Keratinocyte (primary cell): ENCODE measurements around the gene U2AF1L4. TPM values are rescaled to one million over a fixed set of nuclear protein-coding genes. Genes with fewer than 3 reads are reported as not detected.

ENCODE experiments used
- DNase-seq: peaks from one replicate; pipeline ENCODE4 v3.0.0-alpha.2; 2011; ENCODE audit warnings: low read depth, missing footprints, low spot score
- FAIRE-seq: peaks from 2 replicates; lab custom pipeline; 2011; peaks lifted over from hg19 to GRCh38; lab: Jason Lieb, UNC
- H2AFZ ChIP-seq: 2 replicates; pipeline ENCODE4 v1.6.0; 2012; ENCODE audit warnings: low read length, control low read depth, inconsistent platforms; ENCODE audit not compliant: control insufficient read depth
- H3K27ac ChIP-seq: 2 replicates; pipeline ENCODE4 v1.5.1; 2011; ENCODE audit warnings: low read length; ENCODE audit not compliant: control insufficient read depth, insufficient read depth
- H3K27me3 ChIP-seq: 3 replicates; pipeline ENCODE4 v1.6.0; 2011; ENCODE audit warnings: low read length; ENCODE audit not compliant: control insufficient read depth, insufficient read depth; ENCODE audit errors: extremely low read depth
- H3K36me3 ChIP-seq, 2 experiments: 2 replicates in 1 of 2; 3 replicates in 1 of 2; pipeline ENCODE4 v1.5.1; 2011; ENCODE audit warnings: low read length in 2 of 2, mild to moderate bottlenecking in 1 of 2; ENCODE audit not compliant: control insufficient read depth in 2 of 2, insufficient read depth in 2 of 2; ENCODE audit errors: extremely low read depth in 1 of 2
- H3K4me1 ChIP-seq: 3 replicates; pipeline ENCODE4 v1.5.1; 2011; ENCODE audit warnings: low read length; ENCODE audit not compliant: control insufficient read depth, insufficient read depth; ENCODE audit errors: extremely low read depth
- H3K4me2 ChIP-seq: 3 replicates; pipeline ENCODE4 v1.6.0; 2011; ENCODE audit warnings: low read depth, low read length; ENCODE audit not compliant: control insufficient read depth, insufficient read depth; ENCODE audit errors: extremely low read depth
- H3K4me3 ChIP-seq, 3 experiments: fragments of 200-600 bp in 1 of 3; sonication (generic) in 1 of 3; 2 replicates in 2 of 3; 3 replicates in 1 of 3; pipeline ENCODE4 v1.5.1; 2011 to 2016; ENCODE audit warnings: low read length in 3 of 3, mild to moderate bottlenecking in 3 of 3, control low read depth in 2 of 3, inconsistent platforms in 1 of 3, low read depth in 1 of 3, mixed read lengths in 1 of 3, mixed run types in 1 of 3, moderate library complexity in 1 of 3; ENCODE audit not compliant: control insufficient read depth in 2 of 3, insufficient read depth in 2 of 3; ENCODE audit errors: extremely low read depth in 1 of 3
- H3K79me2 ChIP-seq: 2 replicates; pipeline ENCODE4 v1.6.0; 2012; ENCODE audit warnings: low read length; ENCODE audit not compliant: control insufficient read depth, insufficient read depth
- H3K9ac ChIP-seq: 3 replicates; pipeline ENCODE4 v1.6.0; 2011; ENCODE audit warnings: low read length; ENCODE audit not compliant: control insufficient read depth, insufficient read depth; ENCODE audit errors: extremely low read depth
- H3K9me1 ChIP-seq: 3 replicates; pipeline ENCODE4 v1.6.0; 2011; ENCODE audit warnings: low read length; ENCODE audit not compliant: control insufficient read depth, insufficient read depth; ENCODE audit errors: extremely low read depth
- H3K9me3 ChIP-seq: 2 replicates; pipeline ENCODE4 v1.5.1; 2012; ENCODE audit warnings: low read depth, low read length; ENCODE audit not compliant: control insufficient read depth
- H4K20me1 ChIP-seq: 3 replicates; pipeline ENCODE4 v1.6.0; 2011; ENCODE audit warnings: low read length; ENCODE audit not compliant: control insufficient read depth, insufficient read depth; ENCODE audit errors: extremely low read depth
- CTCF ChIP-seq, 3 experiments: IDR thresholded peaks in 1 of 3; conservative IDR thresholded peaks in 1 of 3; optimal IDR thresholded peaks in 1 of 3; 2 replicates in 2 of 3; 3 replicates in 1 of 3; pipeline versions ENCODE3 to v1.5.1; 2011; ENCODE audit warnings: low read length in 3 of 3, mild to moderate bottlenecking in 3 of 3, moderate library complexity in 2 of 3, control low read depth in 1 of 3, inconsistent platforms in 1 of 3; ENCODE audit not compliant: insufficient read depth in 2 of 3; ENCODE audit errors: extremely low read depth in 1 of 3
- EZH2 ChIP-seq: IDR thresholded peaks from one replicate; pipeline ENCODE4 v1.6.1; 2012; ENCODE audit warnings: inconsistent platforms, mild to moderate bottlenecking, low read length, moderate library complexity
- dilution Hi-C: fragments of 300-500 bp; cut with MboI; formaldehyde crosslinking; loops from one replicate; pipeline ENCODE4 v1.7.0; 2020; ENCODE audit warnings: low sequenced_read_pairs; ENCODE audit not compliant: extremely low pct_ligation_motif_present
- polyA plus RNA-seq, 5 experiments: library from polyadenylated mRNA; depleted of rRNA in 3 of 5; stranded (reverse) in 3 of 5; stranded (forward) in 1 of 5; unstranded in 1 of 5; fragments of >200 nt; gene quantifications; 1 replicate in 1 of 5; 2 replicates in 3 of 5; 3 replicates in 1 of 5; pipeline versions ENCODE4 v1.2.1 to v1.2.3, GENCODE V29; 2011 to 2012; ENCODE audit warnings: missing spikeins in 2 of 5, low read depth in 1 of 5, low replicate concordance in 1 of 5

Gene U2AF1L4
- polyA plus RNA-seq, 1 donor (not counting 4 experiments of a cell fraction or from before 2014, with no cell fraction given), result 8.9 TPM

GRCh38 chr19:35727053-35727955, 17.9 kb downstream of the U2AF1L4 start:
- DNase-seq (no peak), FAIRE-seq (no peak)
- no peaks in the 10 kb centered on the region for H3K4me1 ChIP-seq
- no peak overlapping the region for H2AFZ ChIP-seq
- H3K36me3 ChIP-seq, result peaks cover 69 to 74% of the 10 kb centered on the region in 2 experiments
- H3K79me2 ChIP-seq, result peaks cover 13% of the 10 kb centered on the region
- H3K4me2 ChIP-seq, result no peak overlapping the region
- no peaks in the 10 kb centered on the region for H4K20me1 ChIP-seq
- no peak overlapping the region for H3K4me3 ChIP-seq
- no peak overlapping the region for H3K27ac ChIP-seq
- H3K9ac ChIP-seq, result no peak overlapping the region
- no peaks in the 10 kb centered on the region for H3K9me3 ChIP-seq
- H3K9me1 ChIP-seq, result no peaks in the 10 kb centered on the region
- TF ChIP-seq CTCF (optimal IDR thresholded peaks at IDR 0.05 in 1 of 3, IDR thresholded peaks at IDR 0.05 in 1 of 3, conservative IDR thresholded peaks at IDR 0.05 in 1 of 3; ENCODE audit: extremely low read depth in 1 of 3, insufficient read depth in 2 of 3, low read length in 3 of 3) (no peak), EZH2 (no peak)
- dilution Hi-C loops, result no loop called here
- no peaks in the 10 kb centered on the region for H3K27me3 ChIP-seq

- H3K79me2 ChIP-seq, result peaks cover 27% of the 10 kb centered on the region
- no peak overlapping the region for H3K4me2 ChIP-seq
- no peaks in the 10 kb centered on the region for H3K4me1 ChIP-seq
- H3K9ac ChIP-seq, result no peak overlapping the region
- TF ChIP-seq EZH2 (no peak), CTCF (optimal IDR thresholded peaks at IDR 0.05 in 1 of 3, IDR thresholded peaks at IDR 0.05 in 1 of 3, conservative IDR thresholded peaks at IDR 0.05 in 1 of 3; ENCODE audit: extremely low read depth in 1 of 3, insufficient read depth in 2 of 3, low read length in 3 of 3) (no peak)
- no peaks in the 10 kb centered on the region for H3K9me1 ChIP-seq
- peaks cover 66 to 69% of the 10 kb centered on the region in 2 experiments for H3K36me3 ChIP-seq
- peaks cover 4% of the 10 kb centered on the region for H4K20me1 ChIP-seq
- no peak overlapping the region for H2AFZ ChIP-seq
- H3K4me3 ChIP-seq, result no peak overlapping the region
- no peaks in the 10 kb centered on the region for H3K27me3 ChIP-seq
- dilution Hi-C loops, result no loop called here
- no peaks in the 10 kb centered on the region for H3K9me3 ChIP-seq
- DNase-seq, result no peak
- H3K27ac ChIP-seq, result no peak overlapping the region
- no peak for FAIRE-seq
Observed at GRCh38 chr19:35725216-35725861, 19.9 kb downstream of the U2AF1L4 start.
